DOHH2 (cell line): Measurements from ENCODE around the gene NOL4L.

Source experiments
- H3F3A ChIP-seq: fragments of 200-600 bp; sonication (generic), shearing (Covaris generic); 2 replicates; pipeline ENCODE4 v1.6.0; 2016; ENCODE audit warnings: antibody characterized with exemption, mild to moderate bottlenecking; ENCODE audit not compliant: control insufficient read depth, insufficient read depth
- H3K27ac ChIP-seq: fragments of 200-600 bp; sonication (generic); 2 replicates; pipeline ENCODE4 v1.5.1; 2014; ENCODE audit warnings: low read depth, mild to moderate bottlenecking, low read length, moderate library complexity
- H3K27me3 ChIP-seq: fragments of 200-600 bp; sonication (generic); 2 replicates; pipeline ENCODE4 v1.6.1; 2014; ENCODE audit warnings: mild to moderate bottlenecking, low read length, mixed read lengths; ENCODE audit not compliant: control insufficient read depth
- H3K36me3 ChIP-seq: fragments of 200-600 bp; sonication (generic); 2 replicates; pipeline ENCODE4 v1.6.1; 2014; ENCODE audit warnings: mild to moderate bottlenecking, low read length, moderate library complexity, mixed read lengths; ENCODE audit not compliant: control insufficient read depth
- H3K4me1 ChIP-seq: fragments of 200-600 bp; sonication (generic); 2 replicates; pipeline ENCODE4 v1.6.1; 2014; ENCODE audit warnings: mild to moderate bottlenecking, low read length, mixed read lengths; ENCODE audit not compliant: control insufficient read depth
- H3K4me2 ChIP-seq: fragments of 200-600 bp; sonication (generic); 2 replicates; pipeline ENCODE4 v1.6.0; 2014; ENCODE audit warnings: mild to moderate bottlenecking, low read length, moderate library complexity
- H3K4me3 ChIP-seq: fragments of 200-600 bp; sonication (generic); 2 replicates; pipeline ENCODE4 v1.5.1; 2014; ENCODE audit warnings: mild to moderate bottlenecking, low read length, mixed read lengths
- H3K79me2 ChIP-seq: fragments of 200-600 bp; sonication (generic); 2 replicates; pipeline ENCODE4 v1.6.1; 2014; ENCODE audit warnings: mild to moderate bottlenecking, low read length, mixed read lengths; ENCODE audit not compliant: control insufficient read depth
- H3K9me2 ChIP-seq: fragments of 200-600 bp; sonication (generic); replicated peaks from 2 replicates; pipeline ENCODE4 v1.6.1; 2014; ENCODE audit warnings: mild to moderate bottlenecking, low read length, mixed read lengths; ENCODE audit not compliant: control insufficient read depth
- H3K9me3 ChIP-seq: fragments of 200-600 bp; sonication (generic); 2 replicates; pipeline ENCODE4 v1.6.1; 2014; ENCODE audit warnings: antibody characterized with exemption, low read length, mixed read lengths; ENCODE audit not compliant: control insufficient read depth, insufficient read depth
- H4K20me1 ChIP-seq: fragments of 200-600 bp; sonication (generic); 2 replicates; pipeline ENCODE4 v1.6.0; 2014; ENCODE audit warnings: low read depth, mild to moderate bottlenecking, antibody characterized with exemption, low read length, moderate library complexity; ENCODE audit not compliant: control insufficient read depth, insufficient read depth
- EZH2phosphoT487 ChIP-seq: fragments of 200-600 bp; sonication (generic); IDR thresholded peaks from 2 replicates; pipeline ENCODE4 v1.6.1; 2017; ENCODE audit warnings: borderline replicate concordance, mild to moderate bottlenecking, antibody characterized with exemption, low read length, moderate library complexity, mixed read lengths
- TF ChIP-seq, protein P1 (sequence below): fragments of 200-600 bp; sonication (generic); IDR thresholded peaks from one replicate; pipeline ENCODE4 v1.5.1; 2014; ENCODE audit warnings: antibody characterized with exemption, mild to moderate bottlenecking, low read depth, low read length; ENCODE audit not compliant: poor library complexity, severe bottlenecking

NOL4L gene

DNA sequence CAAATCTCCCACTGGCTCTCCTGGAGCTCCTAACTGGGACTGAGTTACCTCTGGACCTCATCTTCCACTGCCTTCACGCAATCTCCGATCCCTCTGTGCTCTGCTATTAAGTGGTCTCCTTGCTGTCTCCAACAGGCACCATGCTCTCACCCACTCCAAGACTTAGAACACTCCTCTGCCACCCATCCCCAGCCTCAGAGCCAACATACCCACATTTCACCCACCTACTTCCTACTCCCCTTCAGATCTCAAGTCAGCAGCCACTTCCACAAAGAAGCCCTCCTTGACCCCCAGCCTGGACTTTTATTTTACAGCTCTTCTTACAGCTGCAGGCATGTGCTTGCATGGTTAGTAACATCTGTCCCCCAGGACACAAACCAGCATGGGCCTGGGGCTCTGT is 29.6 kb upstream of the NOL4L start:
- Histone ChIP-seq H3F3A (no peaks in the 10 kb centered on the region), H3K27ac (no peak overlapping the region), H3K27me3 (0 out of 2 replicates have a peak, but pooled peaks cover 3% of the 10 kb centered on the region), H3K79me2 (no peaks in the 10 kb centered on the region), H3K4me2 (no peak overlapping the region), H3K9me2 (no peaks in the 10 kb centered on the region), H3K4me1 (no peaks in the 10 kb centered on the region), H3K4me3 (no peak overlapping the region), H4K20me1 (no peaks in the 10 kb centered on the region), H3K36me3 (no peaks in the 10 kb centered on the region), H3K9me3 (no peaks in the 10 kb centered on the region)
- TF ChIP-seq EZH2phosphoT487: no peak
- TF ChIP-seq, protein P1, sequence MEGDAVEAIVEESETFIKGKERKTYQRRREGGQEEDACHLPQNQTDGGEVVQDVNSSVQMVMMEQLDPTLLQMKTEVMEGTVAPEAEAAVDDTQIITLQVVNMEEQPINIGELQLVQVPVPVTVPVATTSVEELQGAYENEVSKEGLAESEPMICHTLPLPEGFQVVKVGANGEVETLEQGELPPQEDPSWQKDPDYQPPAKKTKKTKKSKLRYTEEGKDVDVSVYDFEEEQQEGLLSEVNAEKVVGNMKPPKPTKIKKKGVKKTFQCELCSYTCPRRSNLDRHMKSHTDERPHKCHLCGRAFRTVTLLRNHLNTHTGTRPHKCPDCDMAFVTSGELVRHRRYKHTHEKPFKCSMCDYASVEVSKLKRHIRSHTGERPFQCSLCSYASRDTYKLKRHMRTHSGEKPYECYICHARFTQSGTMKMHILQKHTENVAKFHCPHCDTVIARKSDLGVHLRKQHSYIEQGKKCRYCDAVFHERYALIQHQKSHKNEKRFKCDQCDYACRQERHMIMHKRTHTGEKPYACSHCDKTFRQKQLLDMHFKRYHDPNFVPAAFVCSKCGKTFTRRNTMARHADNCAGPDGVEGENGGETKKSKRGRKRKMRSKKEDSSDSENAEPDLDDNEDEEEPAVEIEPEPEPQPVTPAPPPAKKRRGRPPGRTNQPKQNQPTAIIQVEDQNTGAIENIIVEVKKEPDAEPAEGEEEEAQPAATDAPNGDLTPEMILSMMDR: no peak

DNA sequence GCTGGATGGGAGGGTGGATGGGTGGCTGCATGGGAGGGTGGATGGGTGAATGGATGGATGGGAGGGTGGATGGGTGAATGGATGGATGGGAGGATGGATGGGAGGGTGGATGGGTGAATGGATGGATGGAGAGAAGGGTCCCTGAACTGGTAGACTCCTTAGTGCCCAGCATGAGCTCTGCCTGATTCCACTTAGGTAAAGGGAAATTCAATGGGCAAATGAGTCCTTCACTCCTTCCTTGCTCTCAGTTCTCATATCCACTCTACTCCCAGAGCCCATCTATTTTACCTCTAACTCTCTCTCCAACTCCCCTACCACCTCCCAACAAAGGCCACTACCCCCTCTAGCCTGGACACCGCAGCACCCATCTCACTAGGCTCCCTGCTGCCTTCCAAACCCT is 29.2 kb upstream of the NOL4L start:
- Histone ChIP-seq H3K79me2 (no peaks in the 10 kb centered on the region), H3F3A (no peaks in the 10 kb centered on the region), H3K27me3 (no peaks in the 10 kb centered on the region), H3K4me3 (no peak overlapping the region), H3K27ac (no peak overlapping the region), H3K9me2 (no peaks in the 10 kb centered on the region), H3K9me3 (no peaks in the 10 kb centered on the region), H3K4me1 (no peaks in the 10 kb centered on the region), H3K4me2 (no peak overlapping the region), H3K36me3 (no peaks in the 10 kb centered on the region), H4K20me1 (no peaks in the 10 kb centered on the region)
- no peak for TF ChIP-seq EZH2phosphoT487
- TF ChIP-seq, protein P1: no peak

DNA sequence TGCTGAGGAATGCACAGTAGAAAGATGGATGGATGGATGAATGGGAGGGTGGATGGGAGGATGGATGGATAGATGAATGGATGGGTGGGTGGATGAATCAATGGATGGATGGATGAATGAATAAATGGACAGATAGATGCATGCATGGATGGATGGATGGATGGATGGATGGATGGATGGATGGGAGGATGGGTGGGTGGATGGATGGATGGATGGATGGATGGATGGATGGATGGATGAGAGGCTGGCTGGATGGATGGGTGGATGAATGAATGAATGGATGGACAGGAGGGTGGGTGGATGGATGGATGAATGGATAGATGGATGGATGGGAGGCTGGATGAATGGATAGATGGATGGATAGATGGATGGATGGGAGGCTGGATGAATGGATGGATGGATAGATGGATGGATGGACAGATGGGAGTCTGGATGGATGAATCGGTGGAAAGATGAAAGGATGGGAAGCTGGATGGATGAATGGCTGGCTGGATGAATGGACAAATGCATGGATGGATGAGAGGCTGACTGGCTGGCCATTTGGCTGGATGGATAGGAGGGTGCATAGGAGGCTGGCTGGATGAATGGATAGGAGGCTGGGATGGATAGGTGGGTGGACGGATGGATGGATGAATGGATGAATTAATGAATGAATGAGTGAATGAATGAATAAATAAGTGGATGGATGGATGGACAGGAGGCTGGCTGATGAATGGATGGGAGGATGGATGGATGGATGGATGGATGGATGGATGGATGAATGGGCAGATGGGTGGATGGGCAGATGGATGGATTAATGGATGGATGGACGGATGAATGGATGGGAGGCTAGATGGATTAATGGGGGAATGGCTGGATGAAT is 28.3 kb upstream of the NOL4L start:
- no peaks in the 10 kb centered on the region for H3K27me3 ChIP-seq
- no peaks in the 10 kb centered on the region for H4K20me1 ChIP-seq
- H3K36me3 ChIP-seq: no peaks in the 10 kb centered on the region

More for the DNA sequence above, 28.3 kb upstream of the NOL4L start:
- H3F3A ChIP-seq: no peaks in the 10 kb centered on the region
- no peaks in the 10 kb centered on the region for H3K9me2 ChIP-seq
- no peak overlapping the region for H3K4me3 ChIP-seq
- TF ChIP-seq EZH2phosphoT487: no peak
- TF ChIP-seq, protein P1: no peak
- no peaks in the 10 kb centered on the region for H3K9me3 ChIP-seq
- H3K27ac ChIP-seq: no peak overlapping the region
- H3K4me2 ChIP-seq: no peak overlapping the region
- H3K79me2 ChIP-seq: no peaks in the 10 kb centered on the region
- no peaks in the 10 kb centered on the region for H3K4me1 ChIP-seq
